Stimulated activated CD4-positive, alpha-beta T cell treated with anti-CD3 and anti-CD28 coated beads, Interleukin-15, amount 100 ng/mL, for 48 hours (primary cell): Measurements from ENCODE around the gene COL1A2.

Experiments
- DNase-seq, 2 donors: peaks; one replicate each; pipeline ENCODE4 v3.0.0-alpha.2; 2020; ENCODE audit warnings: low read depth in 2 of 2

The COL1A2 gene

GRCh38 chr7:94394437-94395140, at the start of gene COL1A2:
TSS of gene COL1A2 (plus strand) at chr7:94394895. CDS start at chr7:94395032, 137 bp downstream.
- DNase-seq = no peak

- no peak for DNase-seq
These were observed 48.8 kb upstream of the COL1A2 start for GRCh38 chr7:94345907-94346306.

- DNase-seq = no peak
These were observed 46.6 kb upstream of the COL1A2 start for GRCh38 chr7:94348142-94348541.

GRCh38 chr7:94350734-94351133, 44.0 kb upstream of the COL1A2 start:
- DNase-seq = no peak

- DNase-seq = no peak
These were observed 43.0 kb upstream of the COL1A2 start for GRCh38 chr7:94351703-94352102.

- DNase-seq = no peak
These were observed 41.8 kb upstream of the COL1A2 start for GRCh38 chr7:94352887-94353286.

GRCh38 chr7:94354953-94355352, 39.7 kb upstream of the COL1A2 start:
- no peak for DNase-seq

- DNase-seq = no peak
These were observed 39.2 kb upstream of the COL1A2 start for GRCh38 chr7:94355454-94355853.

GRCh38 chr7:94357076-94357475, 37.6 kb upstream of the COL1A2 start:
- no peak for DNase-seq

- DNase-seq = no peak
These were observed 33.8 kb upstream of the COL1A2 start for GRCh38 chr7:94360926-94361325.

GRCh38 chr7:94362276-94362675, 32.4 kb upstream of the COL1A2 start:
- DNase-seq = no peak

GRCh38 chr7:94364816-94365215, 29.9 kb upstream of the COL1A2 start:
- DNase-seq = no peak

GRCh38 chr7:94366163-94366562, 28.5 kb upstream of the COL1A2 start:
- DNase-seq = no peak

- DNase-seq = no peak
These were observed 27.9 kb upstream of the COL1A2 start for GRCh38 chr7:94366832-94367231.

GRCh38 chr7:94367949-94368348, 26.7 kb upstream of the COL1A2 start:
- DNase-seq = no peak

- no peak for DNase-seq
These were observed 26.3 kb upstream of the COL1A2 start for GRCh38 chr7:94368371-94368791.

GRCh38 chr7:94374231-94374630, 20.5 kb upstream of the COL1A2 start:
- DNase-seq = no peak

GRCh38 chr7:94374721-94375566, 19.8 kb upstream of the COL1A2 start:
- no peak for DNase-seq

- no peak for DNase-seq
These were observed 19.0 kb upstream of the COL1A2 start for GRCh38 chr7:94375691-94376090.

GRCh38 chr7:94376281-94376680, 18.4 kb upstream of the COL1A2 start:
- no peak for DNase-seq

- no peak for DNase-seq
These were observed 16.3 kb upstream of the COL1A2 start for GRCh38 chr7:94378356-94378755.

GRCh38 chr7:94380264-94380663, 14.4 kb upstream of the COL1A2 start:
- no peak for DNase-seq

GRCh38 chr7:94382132-94382531, 12.6 kb upstream of the COL1A2 start:
- no peak for DNase-seq
